HG03159 (cell line): ENCODE measurements around the gene LAMA1.

Experiments used
- ATAC-seq: cut with Tn5 transposase; IDR thresholded peaks from one replicate; pipeline ENCODE4 v1.9.1; 2021; ENCODE audit warnings: mild to moderate bottlenecking, moderate library complexity; ENCODE audit not compliant: unreplicated experiment

LAMA1 gene

GRCh38 chr18:7105943-7106342, 11.7 kb downstream of the LAMA1 start:
- no peak for ATAC-seq

- no peak for ATAC-seq
Observed at GRCh38 chr18:7105268-7105667, 12.3 kb downstream of the LAMA1 start.

- no peak for ATAC-seq
Observed at GRCh38 chr18:7104649-7105048, 12.9 kb downstream of the LAMA1 start.

GRCh38 chr18:7102131-7102530, 15.5 kb downstream of the LAMA1 start:
- ATAC-seq, result no peak

DNA sequence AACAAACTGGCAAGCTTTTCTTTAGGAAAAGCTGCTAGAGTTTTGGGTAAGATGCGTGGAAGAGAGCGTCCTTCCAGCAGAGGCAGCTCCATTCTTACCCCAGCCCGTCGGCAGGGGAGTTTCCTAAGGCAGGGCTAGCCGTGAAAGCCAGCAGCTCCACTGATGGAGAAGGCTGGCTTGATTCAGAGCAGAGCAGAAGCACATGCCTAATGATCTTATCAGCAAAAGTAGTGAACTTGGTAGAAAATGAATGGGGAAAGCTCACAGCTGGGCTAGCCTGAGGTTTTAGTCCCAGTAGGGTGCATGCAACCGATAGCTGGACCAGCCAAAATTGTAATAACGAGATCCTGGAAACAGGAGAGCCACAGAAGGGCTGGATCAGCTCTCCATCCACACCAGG, 20.8 kb downstream of the LAMA1 start:
- no peak for ATAC-seq

- ATAC-seq, result no peak
Observed at GRCh38 chr18:7094427-7094826, 23.2 kb downstream of the LAMA1 start.

DNA sequence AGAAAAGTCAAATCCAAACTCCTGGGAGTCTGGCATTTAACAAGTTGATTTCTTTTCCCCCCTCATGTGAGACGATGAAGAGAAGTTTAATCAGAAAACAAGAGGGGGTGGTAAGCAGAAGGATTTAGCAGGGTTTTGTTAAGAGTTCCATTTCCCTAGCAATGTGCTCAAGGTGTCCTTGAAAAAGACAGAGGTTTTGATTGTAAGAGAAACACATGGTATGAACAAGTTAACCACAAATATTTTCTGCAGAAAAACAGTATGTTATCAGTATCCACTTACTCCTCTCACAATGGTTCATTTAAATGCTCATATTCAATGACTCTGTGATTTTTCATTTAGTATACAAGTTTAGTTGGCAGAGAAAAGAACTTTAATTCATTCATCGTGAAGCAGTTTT, 26.8 kb downstream of the LAMA1 start:
- ATAC-seq, result no peak

DNA sequence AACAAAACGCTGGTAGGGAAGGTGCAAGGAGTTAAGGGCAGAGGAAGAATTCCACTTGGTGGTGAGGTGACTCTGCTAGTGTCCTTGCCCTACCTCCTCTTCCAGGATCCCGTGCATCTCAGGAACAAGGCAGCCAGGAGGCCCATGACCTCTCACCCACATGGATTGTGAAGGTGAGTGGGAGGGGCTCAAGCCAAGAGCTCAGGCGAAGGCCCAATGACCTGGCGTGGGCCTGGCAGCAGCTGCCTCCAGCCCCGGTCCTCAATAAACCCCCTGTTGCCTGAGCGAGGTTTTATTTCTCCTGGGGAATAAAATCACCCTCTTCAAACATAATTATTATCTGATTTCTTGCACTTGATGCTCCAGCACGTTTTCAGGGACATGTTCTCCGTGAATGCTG, 28.2 kb downstream of the LAMA1 start:
- ATAC-seq, result no peak

DNA sequence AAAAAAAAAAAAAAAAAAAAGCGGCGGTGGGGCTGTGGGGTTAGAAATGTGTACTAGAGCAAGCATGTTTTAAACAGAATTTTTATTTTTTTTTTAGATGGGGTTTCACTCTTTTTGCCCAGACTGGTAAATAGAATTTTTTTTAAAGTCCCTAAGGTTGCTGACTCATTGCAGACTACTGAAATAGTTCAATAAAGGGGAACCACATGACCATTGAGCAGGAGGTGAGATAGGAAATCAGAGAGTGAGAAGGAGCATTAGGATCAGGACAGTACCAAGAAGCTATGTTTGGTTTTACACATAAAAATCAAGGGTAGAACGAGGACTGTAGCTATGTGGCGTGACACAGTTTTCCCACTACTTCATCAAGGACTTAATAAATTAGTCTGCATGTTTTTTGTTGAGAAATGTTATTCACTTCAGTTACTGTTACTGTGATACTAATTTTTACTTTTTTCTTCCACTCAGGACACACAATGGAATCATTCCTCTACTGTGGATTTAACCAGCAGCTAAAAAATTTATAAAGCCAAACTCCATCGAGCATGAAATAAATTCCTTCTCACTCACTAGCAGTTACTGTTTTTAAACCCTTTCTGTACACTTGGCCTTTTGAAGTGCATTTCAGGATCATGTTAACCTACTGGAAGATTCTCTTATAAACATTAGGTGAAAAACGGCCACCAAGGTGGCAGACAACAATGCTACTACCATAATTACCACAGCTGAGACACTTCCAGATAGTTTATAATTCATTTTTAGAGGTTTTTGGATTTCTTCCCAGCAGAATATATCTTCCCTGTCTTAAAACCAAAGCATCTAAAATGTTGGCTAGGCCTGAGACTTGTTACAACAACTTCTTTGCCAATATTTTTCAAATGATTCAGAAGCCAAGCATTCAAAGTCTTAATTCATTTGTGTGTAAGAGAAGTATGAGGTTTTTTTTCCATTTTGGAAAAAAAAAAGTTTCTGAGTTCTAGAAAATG, 33.2 kb downstream of the LAMA1 start:
- ATAC-seq, result no peak

DNA sequence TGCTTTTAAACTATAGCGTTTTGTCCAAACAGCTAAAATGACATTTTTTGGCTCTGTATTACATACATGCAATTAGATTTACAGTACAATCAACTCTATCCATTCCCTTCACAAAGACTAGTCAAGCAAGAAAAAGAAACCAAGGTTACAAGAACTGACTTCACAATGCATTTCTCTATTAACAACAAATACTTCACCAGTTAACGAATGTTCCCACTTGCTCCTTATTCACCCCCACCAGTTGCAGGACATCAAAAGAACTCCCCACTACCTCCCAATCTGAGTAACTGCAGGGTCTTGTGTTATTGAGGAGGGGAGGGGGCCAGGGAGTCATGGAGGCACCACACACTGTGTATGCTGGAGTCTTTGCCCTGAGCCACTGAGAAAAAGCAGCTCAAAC, 34.9 kb downstream of the LAMA1 start:
- no peak for ATAC-seq

GRCh38 chr18:7079231-7079630, 38.4 kb downstream of the LAMA1 start:
- no peak for ATAC-seq

GRCh38 chr18:7072593-7072992, 45.0 kb downstream of the LAMA1 start:
- no peak for ATAC-seq

DNA sequence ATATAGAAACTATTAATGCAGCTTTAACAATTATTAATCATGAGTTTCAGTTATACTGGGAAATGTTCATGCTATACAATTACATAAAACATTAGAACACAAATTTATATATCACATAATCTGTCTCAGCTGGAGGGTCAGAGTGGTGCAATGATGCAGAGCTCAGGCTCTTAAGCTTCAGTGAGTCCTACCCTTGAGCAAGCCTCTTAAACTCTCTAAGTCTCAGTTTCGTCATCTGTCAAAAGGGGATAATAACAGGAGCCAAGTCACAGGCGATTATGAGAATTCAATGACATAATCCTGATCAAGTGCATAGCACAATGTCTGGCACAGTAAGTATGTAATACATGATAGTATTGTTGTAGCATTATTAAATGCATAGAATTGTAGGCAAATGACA, 46.0 kb downstream of the LAMA1 start:
- ATAC-seq, result no peak

GRCh38 chr18:7070466-7070865, 47.1 kb downstream of the LAMA1 start:
- no peak for ATAC-seq

DNA sequence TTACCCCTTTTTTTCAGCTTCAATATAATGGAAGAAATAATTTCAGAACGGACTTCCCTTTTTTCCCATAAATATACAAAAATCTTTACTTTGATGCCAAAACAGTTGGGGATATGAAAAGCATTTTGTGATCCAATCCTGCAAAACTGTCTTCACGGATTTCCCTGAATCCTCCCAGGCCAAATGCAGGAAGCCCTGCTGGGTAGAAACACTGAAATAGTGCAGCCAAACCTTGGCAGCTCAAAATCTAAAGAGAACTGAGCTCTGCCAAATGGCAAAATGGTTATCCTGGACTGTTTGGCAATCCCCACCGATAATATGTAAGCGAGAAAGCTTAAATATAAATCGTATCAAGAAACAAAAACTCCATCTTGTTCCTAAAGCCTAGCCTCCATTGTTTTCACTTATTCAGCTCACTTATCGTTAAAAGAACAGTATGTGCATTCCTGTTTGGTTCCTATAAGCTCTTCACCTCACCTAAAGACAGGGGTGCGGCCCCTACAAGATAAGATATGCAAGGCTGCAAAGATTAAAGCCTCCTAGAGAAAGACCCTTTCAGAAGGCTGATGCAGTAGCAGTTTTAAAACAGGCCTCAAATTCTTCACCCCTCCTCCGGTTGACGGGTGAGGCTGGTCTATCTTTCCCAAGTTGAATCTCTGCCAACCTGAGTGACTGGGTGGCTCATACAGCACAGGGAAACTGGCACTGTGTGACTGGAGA, 48.6 kb downstream of the LAMA1 start:
- ATAC-seq, result no peak

DNA sequence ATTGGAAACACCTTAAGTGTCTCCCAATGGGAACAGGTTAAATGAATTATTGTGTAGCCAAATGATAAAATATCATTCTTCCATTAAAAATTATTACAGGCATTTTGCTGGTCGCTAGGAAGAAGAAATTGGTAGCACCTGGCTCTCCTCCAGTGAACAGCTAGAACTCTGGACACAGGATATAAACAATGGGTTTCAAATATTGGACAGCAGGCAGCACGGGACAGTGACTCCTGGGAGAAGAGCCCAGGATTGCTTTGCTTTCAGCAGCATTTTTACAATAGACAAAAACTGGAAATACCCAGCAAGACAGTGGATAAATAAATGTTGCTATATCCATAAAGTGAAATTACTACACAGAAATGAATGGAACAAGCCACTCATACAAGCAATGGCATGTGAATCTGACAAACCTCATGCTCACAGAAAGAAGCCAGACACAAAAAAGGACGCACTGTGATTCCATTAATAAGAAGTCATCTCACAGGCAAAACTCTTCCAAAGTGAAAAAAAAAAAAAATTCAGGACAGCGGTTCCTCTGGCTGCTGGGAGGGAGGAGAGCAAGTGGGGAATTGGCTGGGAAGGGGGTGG, 50.5 kb downstream of the LAMA1 start:
- ATAC-seq, result no peak

DNA sequence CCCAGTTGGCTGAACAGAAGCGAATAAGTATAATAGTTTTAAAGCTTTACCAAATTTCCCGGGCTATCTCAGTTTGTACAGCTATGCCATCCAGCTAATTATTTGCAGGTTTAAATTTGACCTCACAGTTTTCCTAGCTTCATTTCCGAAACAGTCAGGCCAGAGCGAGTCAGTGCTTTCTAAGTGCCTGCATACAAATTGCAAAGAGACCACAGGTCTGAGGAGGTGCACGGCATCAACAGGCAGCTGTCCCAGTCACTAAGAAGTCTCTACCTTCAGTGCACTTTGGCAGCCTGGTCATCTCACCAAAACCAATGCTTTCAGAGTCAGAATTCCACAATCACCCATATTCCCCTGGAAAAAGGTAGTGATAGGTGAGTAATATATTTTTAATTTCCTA, 51.9 kb downstream of the LAMA1 start:
- ATAC-seq, result no peak

DNA sequence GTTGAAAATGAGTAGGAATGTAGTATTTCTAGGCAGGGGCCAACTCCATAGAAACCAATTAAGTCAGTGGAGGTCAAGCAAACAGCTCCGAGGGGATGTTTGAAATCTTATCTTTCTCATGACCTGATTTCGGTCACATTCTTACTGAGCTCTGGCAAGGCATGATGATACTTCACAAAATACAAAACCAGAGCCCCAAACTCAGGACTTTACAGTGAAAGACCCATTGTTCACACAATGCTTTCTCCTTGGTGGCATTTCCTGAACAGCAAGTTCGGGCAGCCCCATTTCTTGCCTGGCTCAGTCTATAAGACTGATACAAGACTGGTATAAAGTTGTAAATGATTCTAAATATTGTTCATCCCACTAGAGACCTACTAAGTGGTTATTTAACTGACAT, 53.3 kb downstream of the LAMA1 start:
- ATAC-seq, result no peak

DNA sequence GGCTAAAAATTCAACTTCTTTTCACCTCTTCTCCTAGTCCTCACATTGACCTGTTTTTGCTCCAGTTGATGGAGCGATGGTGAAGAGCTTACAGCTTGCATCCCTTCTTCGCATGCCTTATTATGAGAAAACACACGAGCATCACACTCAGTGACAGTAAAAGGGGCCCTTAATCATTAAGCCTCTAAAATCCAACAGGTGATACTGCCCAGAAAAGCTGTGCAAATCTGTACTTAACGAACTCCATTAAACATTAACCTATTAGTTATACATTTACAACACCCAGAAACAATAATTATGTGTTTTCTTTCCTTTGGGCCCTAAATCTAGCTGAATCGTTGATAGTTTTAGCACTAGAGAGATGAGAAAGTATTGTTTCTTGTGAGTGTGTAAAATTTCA, 54.8 kb downstream of the LAMA1 start:
- no peak for ATAC-seq

- no peak for ATAC-seq
Observed at GRCh38 chr18:7062236-7062635, 55.4 kb downstream of the LAMA1 start.

DNA sequence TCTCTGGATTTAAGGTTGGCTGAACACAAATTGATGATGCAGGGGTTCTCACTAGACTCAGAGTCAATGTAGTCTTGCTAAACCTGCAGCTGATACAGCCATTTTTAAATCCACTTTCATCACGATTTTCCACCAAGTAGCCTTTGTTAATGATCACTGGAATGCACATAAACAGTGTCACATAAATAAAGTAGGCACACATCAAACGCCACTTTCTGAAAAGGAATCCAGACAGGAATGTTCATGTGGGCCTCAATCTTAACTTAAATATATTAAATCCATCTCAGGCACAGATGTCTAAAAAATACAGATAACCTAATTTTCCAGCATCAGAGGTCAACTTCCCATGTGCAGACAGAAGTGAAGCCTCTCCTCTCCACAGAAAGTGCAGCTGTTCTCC, 58.3 kb downstream of the LAMA1 start:
- no peak for ATAC-seq

DNA sequence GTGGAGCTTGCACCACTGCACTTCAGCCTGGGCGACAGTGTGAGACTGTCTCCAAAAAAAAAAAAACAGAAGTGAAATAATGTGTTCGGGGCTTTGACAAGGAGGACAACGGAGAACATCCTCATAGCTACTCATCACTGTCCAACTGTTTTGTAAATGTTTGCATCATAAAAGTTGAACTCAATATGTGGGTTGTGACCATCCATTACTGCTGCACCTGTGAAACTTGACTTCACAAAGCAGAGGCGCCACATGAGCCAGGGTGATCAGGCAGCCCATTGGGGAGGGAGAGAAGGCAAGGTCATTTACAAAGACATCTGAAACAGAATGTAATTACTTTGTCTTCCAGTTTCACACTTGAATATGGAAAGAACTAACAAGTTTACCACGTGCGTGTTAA, 61.6 kb downstream of the LAMA1 start:
- ATAC-seq, result no peak
